Measurements from ENCODE around the gene NOP53. TPM values are rescaled to one million over a fixed set of nuclear protein-coding genes. Genes with fewer than 3 reads are reported as not detected.

The NOP53 gene
- total RNA-seq, 1 experiment from 2014 or later = 289 TPM

DNA sequence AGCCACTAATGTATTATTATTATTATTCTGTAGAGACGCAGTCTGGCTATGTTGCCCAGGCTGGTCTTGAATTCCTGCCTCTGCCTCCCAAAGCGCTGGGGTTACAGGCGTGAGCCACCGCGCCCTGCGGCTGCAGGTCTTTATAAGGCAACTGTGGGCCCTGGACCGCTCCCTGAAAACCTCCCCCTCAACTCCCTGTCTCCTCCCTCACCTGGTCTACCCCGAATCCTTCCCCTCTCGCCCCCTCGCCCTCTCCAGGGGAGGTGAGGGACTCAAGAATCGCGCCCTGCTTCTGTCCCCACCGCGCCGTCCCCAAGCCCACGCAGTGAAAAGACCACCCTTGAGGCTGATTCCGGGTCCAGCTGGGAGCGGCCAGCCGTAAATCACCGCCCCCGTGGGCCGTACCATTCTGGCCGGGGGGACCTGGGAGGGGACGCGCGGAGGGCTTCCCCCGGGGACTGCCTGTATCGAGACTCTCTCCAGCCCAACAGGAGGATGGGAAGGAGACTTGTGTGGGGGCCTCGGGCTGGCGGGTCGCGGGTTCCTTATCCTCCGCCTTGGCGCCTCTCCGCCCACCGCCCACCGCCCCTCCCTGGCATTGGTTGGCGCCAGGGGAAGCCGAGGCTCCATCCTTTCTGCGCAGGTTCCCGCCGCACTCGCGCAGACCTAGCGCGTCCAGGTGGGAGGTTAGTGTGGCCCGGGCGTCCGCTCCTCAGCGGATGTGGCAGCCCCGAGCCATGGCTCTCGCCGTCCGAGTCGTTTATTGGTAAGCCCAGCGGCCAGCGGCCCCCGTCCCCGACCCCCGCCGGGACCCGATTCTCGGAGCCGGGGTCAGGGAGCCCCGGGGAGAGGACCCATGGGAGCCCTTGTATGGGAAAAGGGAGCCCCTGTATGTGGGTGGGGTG is 33.0 kb downstream of the NOP53 start, which contains the start of gene SELENOW (continued):
- TF ChIP-seq, protein P1, sequence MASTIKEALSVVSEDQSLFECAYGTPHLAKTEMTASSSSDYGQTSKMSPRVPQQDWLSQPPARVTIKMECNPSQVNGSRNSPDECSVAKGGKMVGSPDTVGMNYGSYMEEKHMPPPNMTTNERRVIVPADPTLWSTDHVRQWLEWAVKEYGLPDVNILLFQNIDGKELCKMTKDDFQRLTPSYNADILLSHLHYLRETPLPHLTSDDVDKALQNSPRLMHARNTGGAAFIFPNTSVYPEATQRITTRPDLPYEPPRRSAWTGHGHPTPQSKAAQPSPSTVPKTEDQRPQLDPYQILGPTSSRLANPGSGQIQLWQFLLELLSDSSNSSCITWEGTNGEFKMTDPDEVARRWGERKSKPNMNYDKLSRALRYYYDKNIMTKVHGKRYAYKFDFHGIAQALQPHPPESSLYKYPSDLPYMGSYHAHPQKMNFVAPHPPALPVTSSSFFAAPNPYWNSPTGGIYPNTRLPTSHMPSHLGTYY (CRISPR knock-in tag; IDR thresholded peaks at IDR 0.05) = no peak
- TF ChIP-seq TEAD1 (CRISPR knock-in tag; IDR thresholded peaks at IDR 0.05) (peak; percentile 79), ZNF219 (CRISPR knock-in tag; IDR thresholded peaks at IDR 0.05; ENCODE audit: borderline replicate concordance) (peak; percentile 64; the same call in 1 of the 2 replicates), ZNF121 (CRISPR knock-in tag; IDR thresholded peaks at IDR 0.05) (peak; percentile 96), MXD4 (CRISPR knock-in tag; IDR thresholded peaks at IDR 0.05; ENCODE audit: borderline replicate concordance) (no peak), ATF1 (CRISPR knock-in tag; IDR thresholded peaks at IDR 0.05) (no peak), JAZF1 (CRISPR knock-in tag; IDR thresholded peaks at IDR 0.05) (no peak), GTF2I (CRISPR knock-in tag; conservative IDR thresholded peaks at IDR 0.05) (no peak; the same call in 1 of the 2 replicates), GRHL2 (CRISPR knock-in tag; IDR thresholded peaks at IDR 0.05; ENCODE audit: insufficient replicate concordance, severe bottlenecking) (no peak), ETV6 (CRISPR knock-in tag; IDR thresholded peaks at IDR 0.05) (no peak; the same call in none of the 2 replicates), NFYB (CRISPR knock-in tag; conservative IDR thresholded peaks at IDR 0.05; ENCODE audit: low read depth) (no peak), NR3C1 (CRISPR knock-in tag; conservative IDR thresholded peaks at IDR 0.05; ENCODE audit: low read depth) (no peak; the same call in 1 of the 2 replicates)
- TF ChIP-seq, protein P2, sequence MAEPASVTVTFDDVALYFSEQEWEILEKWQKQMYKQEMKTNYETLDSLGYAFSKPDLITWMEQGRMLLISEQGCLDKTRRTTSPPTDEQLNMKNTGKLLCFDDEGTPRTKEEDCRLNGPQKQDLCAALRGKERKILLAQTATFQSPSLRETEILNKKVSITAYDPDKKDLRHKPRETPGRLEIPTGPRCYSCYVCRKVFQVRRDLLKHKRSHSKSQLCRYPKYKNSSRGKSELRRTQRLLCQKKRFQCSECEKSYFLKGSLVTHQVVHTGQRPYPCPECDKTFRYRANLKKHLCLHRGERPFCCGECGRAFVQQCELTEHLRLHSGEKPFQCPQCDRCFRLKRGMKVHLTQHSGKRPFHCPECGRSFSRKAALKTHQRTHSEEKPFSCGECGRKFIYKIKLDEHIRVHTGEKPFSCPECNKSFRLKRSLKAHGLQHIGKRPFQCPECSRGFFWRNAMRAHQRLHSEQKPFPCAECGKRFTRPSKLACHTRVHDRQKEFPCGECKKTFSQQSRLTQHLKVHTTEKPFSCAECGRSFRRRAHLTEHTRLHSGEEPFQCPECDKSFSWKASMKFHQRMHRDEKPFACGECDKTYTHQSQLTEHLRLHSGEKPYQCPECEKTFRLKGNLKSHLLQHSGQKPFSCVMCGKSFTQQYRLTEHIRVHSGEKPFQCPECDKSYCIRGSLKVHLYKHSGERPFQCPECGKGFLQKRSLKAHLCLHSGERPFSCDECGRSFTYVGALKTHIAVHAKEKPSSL (CRISPR knock-in tag; conservative IDR thresholded peaks at IDR 0.05) = no peak
- TF ChIP-seq, protein P3, sequence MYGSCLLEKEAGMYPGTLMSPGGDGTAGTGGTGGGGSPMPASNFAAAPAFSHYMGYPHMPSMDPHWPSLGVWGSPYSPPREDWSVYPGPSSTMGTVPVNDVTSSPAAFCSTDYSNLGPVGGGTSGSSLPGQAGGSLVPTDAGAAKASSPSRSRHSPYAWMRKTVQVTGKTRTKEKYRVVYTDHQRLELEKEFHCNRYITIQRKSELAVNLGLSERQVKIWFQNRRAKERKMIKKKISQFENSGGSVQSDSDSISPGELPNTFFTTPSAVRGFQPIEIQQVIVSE (CRISPR knock-in tag; IDR thresholded peaks at IDR 0.05; ENCODE audit: borderline replicate concordance) = no peak
- TF ChIP-seq, protein P4, sequence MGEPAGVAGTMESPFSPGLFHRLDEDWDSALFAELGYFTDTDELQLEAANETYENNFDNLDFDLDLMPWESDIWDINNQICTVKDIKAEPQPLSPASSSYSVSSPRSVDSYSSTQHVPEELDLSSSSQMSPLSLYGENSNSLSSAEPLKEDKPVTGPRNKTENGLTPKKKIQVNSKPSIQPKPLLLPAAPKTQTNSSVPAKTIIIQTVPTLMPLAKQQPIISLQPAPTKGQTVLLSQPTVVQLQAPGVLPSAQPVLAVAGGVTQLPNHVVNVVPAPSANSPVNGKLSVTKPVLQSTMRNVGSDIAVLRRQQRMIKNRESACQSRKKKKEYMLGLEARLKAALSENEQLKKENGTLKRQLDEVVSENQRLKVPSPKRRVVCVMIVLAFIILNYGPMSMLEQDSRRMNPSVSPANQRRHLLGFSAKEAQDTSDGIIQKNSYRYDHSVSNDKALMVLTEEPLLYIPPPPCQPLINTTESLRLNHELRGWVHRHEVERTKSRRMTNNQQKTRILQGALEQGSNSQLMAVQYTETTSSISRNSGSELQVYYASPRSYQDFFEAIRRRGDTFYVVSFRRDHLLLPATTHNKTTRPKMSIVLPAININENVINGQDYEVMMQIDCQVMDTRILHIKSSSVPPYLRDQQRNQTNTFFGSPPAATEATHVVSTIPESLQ (CRISPR knock-in tag; IDR thresholded peaks at IDR 0.05) = no peak
- TF ChIP-seq, protein P5, sequence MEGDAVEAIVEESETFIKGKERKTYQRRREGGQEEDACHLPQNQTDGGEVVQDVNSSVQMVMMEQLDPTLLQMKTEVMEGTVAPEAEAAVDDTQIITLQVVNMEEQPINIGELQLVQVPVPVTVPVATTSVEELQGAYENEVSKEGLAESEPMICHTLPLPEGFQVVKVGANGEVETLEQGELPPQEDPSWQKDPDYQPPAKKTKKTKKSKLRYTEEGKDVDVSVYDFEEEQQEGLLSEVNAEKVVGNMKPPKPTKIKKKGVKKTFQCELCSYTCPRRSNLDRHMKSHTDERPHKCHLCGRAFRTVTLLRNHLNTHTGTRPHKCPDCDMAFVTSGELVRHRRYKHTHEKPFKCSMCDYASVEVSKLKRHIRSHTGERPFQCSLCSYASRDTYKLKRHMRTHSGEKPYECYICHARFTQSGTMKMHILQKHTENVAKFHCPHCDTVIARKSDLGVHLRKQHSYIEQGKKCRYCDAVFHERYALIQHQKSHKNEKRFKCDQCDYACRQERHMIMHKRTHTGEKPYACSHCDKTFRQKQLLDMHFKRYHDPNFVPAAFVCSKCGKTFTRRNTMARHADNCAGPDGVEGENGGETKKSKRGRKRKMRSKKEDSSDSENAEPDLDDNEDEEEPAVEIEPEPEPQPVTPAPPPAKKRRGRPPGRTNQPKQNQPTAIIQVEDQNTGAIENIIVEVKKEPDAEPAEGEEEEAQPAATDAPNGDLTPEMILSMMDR (IDR thresholded peaks at IDR 0.05) = no peak
- TF ChIP-seq, protein P6, sequence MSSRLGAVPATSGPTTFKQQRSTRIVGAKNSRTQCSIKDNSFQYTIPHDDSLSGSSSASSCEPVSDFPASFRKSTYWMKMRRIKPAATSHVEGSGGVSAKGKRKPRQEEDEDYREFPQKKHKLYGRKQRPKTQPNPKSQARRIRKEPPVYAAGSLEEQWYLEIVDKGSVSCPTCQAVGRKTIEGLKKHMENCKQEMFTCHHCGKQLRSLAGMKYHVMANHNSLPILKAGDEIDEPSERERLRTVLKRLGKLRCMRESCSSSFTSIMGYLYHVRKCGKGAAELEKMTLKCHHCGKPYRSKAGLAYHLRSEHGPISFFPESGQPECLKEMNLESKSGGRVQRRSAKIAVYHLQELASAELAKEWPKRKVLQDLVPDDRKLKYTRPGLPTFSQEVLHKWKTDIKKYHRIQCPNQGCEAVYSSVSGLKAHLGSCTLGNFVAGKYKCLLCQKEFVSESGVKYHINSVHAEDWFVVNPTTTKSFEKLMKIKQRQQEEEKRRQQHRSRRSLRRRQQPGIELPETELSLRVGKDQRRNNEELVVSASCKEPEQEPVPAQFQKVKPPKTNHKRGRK (CRISPR knock-in tag; IDR thresholded peaks at IDR 0.05; ENCODE audit: borderline replicate concordance) = no peak
- TF ChIP-seq, protein P7, sequence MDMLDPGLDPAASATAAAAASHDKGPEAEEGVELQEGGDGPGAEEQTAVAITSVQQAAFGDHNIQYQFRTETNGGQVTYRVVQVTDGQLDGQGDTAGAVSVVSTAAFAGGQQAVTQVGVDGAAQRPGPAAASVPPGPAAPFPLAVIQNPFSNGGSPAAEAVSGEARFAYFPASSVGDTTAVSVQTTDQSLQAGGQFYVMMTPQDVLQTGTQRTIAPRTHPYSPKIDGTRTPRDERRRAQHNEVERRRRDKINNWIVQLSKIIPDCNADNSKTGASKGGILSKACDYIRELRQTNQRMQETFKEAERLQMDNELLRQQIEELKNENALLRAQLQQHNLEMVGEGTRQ (CRISPR knock-in tag; IDR thresholded peaks at IDR 0.05) = no peak; the same call in 1 of the 2 replicates
- TF ChIP-seq, protein P8, sequence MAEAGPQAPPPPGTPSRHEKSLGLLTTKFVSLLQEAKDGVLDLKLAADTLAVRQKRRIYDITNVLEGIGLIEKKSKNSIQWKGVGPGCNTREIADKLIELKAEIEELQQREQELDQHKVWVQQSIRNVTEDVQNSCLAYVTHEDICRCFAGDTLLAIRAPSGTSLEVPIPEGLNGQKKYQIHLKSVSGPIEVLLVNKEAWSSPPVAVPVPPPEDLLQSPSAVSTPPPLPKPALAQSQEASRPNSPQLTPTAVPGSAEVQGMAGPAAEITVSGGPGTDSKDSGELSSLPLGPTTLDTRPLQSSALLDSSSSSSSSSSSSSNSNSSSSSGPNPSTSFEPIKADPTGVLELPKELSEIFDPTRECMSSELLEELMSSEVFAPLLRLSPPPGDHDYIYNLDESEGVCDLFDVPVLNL (CRISPR knock-in tag; IDR thresholded peaks at IDR 0.05; ENCODE audit: borderline replicate concordance, low read depth) = peak; percentile 37; the same call in 1 of the 2 replicates
- TF ChIP-seq, protein P9, sequence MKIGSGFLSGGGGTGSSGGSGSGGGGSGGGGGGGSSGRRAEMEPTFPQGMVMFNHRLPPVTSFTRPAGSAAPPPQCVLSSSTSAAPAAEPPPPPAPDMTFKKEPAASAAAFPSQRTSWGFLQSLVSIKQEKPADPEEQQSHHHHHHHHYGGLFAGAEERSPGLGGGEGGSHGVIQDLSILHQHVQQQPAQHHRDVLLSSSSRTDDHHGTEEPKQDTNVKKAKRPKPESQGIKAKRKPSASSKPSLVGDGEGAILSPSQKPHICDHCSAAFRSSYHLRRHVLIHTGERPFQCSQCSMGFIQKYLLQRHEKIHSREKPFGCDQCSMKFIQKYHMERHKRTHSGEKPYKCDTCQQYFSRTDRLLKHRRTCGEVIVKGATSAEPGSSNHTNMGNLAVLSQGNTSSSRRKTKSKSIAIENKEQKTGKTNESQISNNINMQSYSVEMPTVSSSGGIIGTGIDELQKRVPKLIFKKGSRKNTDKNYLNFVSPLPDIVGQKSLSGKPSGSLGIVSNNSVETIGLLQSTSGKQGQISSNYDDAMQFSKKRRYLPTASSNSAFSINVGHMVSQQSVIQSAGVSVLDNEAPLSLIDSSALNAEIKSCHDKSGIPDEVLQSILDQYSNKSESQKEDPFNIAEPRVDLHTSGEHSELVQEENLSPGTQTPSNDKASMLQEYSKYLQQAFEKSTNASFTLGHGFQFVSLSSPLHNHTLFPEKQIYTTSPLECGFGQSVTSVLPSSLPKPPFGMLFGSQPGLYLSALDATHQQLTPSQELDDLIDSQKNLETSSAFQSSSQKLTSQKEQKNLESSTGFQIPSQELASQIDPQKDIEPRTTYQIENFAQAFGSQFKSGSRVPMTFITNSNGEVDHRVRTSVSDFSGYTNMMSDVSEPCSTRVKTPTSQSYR (CRISPR knock-in tag; IDR thresholded peaks at IDR 0.05) = peak; percentile 8; the same call in 1 of the 2 replicates
- TF ChIP-seq, protein P10, sequence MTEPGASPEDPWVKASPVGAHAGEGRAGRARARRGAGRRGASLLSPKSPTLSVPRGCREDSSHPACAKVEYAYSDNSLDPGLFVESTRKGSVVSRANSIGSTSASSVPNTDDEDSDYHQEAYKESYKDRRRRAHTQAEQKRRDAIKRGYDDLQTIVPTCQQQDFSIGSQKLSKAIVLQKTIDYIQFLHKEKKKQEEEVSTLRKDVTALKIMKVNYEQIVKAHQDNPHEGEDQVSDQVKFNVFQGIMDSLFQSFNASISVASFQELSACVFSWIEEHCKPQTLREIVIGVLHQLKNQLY (CRISPR knock-in tag; IDR thresholded peaks at IDR 0.05) = no peak

Data from WTC11 (cell line).